OCI-LY1 (cell line): Measurements from ENCODE around the gene CXCL3.

ENCODE experiments used
- H2AFZ ChIP-seq: fragments of 200-600 bp; sonication (generic), shearing (Covaris generic); 2 replicates; pipeline ENCODE4 v1.6.0; 2014; ENCODE audit warnings: antibody characterized with exemption, mild to moderate bottlenecking, low read length
- H3F3A ChIP-seq: fragments of 200-600 bp; sonication (generic), shearing (Covaris generic); 2 replicates; pipeline ENCODE4 v1.6.0; 2014; ENCODE audit warnings: mild to moderate bottlenecking, antibody characterized with exemption, low read length, moderate library complexity; ENCODE audit not compliant: insufficient read depth
- H3K27ac ChIP-seq: fragments of 200-600 bp; sonication (generic); 2 replicates; pipeline ENCODE4 v1.5.1; 2014; ENCODE audit warnings: low read length, mixed run types, mild to moderate bottlenecking, low read depth; ENCODE audit not compliant: poor library complexity, severe bottlenecking
- H3K27me3 ChIP-seq: fragments of 200-600 bp; sonication (generic); 2 replicates; pipeline ENCODE4 v1.6.0; 2014; ENCODE audit warnings: antibody characterized with exemption, mild to moderate bottlenecking, low read length, moderate library complexity; ENCODE audit not compliant: insufficient read depth
- H3K36me3 ChIP-seq: fragments of 200-600 bp; sonication (generic); 2 replicates; pipeline ENCODE4 v1.6.1; 2014; ENCODE audit warnings: mild to moderate bottlenecking, antibody characterized with exemption, low read length, moderate library complexity, mixed read lengths; ENCODE audit not compliant: insufficient read depth
- H3K4me1 ChIP-seq: fragments of 200-600 bp; sonication (generic); 2 replicates; pipeline ENCODE4 v1.5.1; 2014; ENCODE audit warnings: mild to moderate bottlenecking, low read length, moderate library complexity; ENCODE audit not compliant: insufficient read depth, severe bottlenecking
- H3K4me2 ChIP-seq: fragments of 200-600 bp; sonication (generic), shearing (Covaris generic); 2 replicates; pipeline ENCODE4 v1.6.1; 2014; ENCODE audit warnings: low read length
- H3K4me3 ChIP-seq: fragments of 200-600 bp; sonication (generic); 2 replicates; pipeline ENCODE4 v1.5.1; 2014; ENCODE audit warnings: low read length, low read depth, mild to moderate bottlenecking, mixed read lengths; ENCODE audit not compliant: poor library complexity, severe bottlenecking
- H3K79me2 ChIP-seq: fragments of 200-600 bp; shearing (Covaris generic); 2 replicates; pipeline ENCODE4 v1.6.1; 2016; ENCODE audit warnings: mixed run types, low read length, mixed read lengths; ENCODE audit not compliant: insufficient read depth
- H3K9ac ChIP-seq: fragments of 200-600 bp; sonication (generic), shearing (Covaris generic); 2 replicates; pipeline ENCODE4 v1.6.1; 2014; ENCODE audit warnings: mild to moderate bottlenecking, low read length, mixed read lengths
- H3K9me2 ChIP-seq: fragments of 200-600 bp; sonication (generic), shearing (Covaris generic); 2 replicates; pipeline ENCODE4 v1.6.1; 2014; ENCODE audit warnings: low read depth, mild to moderate bottlenecking, low read length, mixed read lengths
- H3K9me3 ChIP-seq: fragments of 200-600 bp; shearing (Covaris generic); 2 replicates; pipeline ENCODE4 v1.6.1; 2014; ENCODE audit warnings: low read length, mixed read lengths
- H4K20me1 ChIP-seq: fragments of 200-600 bp; sonication (generic), shearing (Covaris generic); 2 replicates; pipeline ENCODE4 v1.6.0; 2016; ENCODE audit warnings: mild to moderate bottlenecking, low read length; ENCODE audit not compliant: insufficient read depth
- CTCF ChIP-seq: fragments of 200-600 bp; sonication (generic), shearing (Covaris generic); IDR thresholded peaks from 2 replicates; pipeline ENCODE4 v1.5.1; 2017; ENCODE audit warnings: mild to moderate bottlenecking, antibody characterized with exemption, low read length, moderate library complexity, mixed read lengths
- EZH2 ChIP-seq: fragments of 200-600 bp; sonication (generic), shearing (Covaris generic); IDR thresholded peaks from 2 replicates; pipeline ENCODE4 v1.8.0; 2017; ENCODE audit warnings: borderline replicate concordance, mixed run types, mild to moderate bottlenecking, antibody characterized with exemption, low read length, moderate library complexity, mixed read lengths

Gene CXCL3

DNA sequence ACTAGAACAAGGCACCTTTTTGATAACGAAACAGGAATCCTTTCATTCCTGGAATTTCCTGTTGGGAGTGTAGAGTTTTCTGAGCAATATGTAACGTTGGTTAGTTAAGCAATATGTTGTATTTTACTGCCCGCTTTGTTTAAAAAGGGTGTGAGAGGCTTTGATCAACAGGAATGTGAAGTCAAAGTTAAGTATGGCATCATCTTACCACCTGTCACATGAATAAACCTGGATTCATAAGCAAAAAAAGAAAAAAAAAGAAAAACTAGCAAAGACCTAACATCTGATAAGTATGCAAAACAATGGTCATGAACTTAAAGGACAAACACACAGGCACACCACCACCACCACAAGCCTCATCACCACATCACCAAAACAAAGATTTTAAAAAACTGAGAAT is 33.0 kb downstream of the CXCL3 start:
- Histone ChIP-seq H3K9me2 (no peaks in the 10 kb centered on the region), H3F3A (no peaks in the 10 kb centered on the region), H2AFZ (no peak overlapping the region), H3K36me3 (no peaks in the 10 kb centered on the region), H3K4me3 (no peak overlapping the region), H3K9ac (no peak overlapping the region), H3K27me3 (no peaks in the 10 kb centered on the region), H3K4me2 (no peak overlapping the region), H3K27ac (no peak overlapping the region), H3K4me1 (no peaks in the 10 kb centered on the region), H4K20me1 (no peaks in the 10 kb centered on the region), H3K79me2 (no peaks in the 10 kb centered on the region), H3K9me3 (no peaks in the 10 kb centered on the region)
- TF ChIP-seq CTCF: no peak

DNA sequence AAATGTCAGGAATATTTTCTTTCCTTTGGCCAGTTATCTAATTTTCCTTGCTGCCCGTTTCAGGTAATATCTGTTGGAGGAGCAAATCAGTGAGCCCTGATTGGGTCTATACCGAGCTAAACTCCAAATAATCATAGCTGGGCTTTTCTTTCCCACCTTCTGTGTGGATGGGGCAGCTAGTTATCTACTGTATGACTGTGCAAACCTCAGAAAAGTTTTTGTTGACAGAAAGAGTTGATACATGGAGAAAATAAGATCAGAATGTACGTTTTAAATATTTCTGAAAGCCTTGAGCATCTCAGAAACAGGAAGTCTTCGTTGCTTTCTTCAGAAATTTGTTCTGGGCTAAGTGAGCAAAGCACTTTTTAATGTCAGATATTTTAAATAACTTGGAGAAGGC is 33.8 kb downstream of the CXCL3 start:
- H3K27me3 ChIP-seq: no peaks in the 10 kb centered on the region
- TF ChIP-seq EZH2: no peak
- TF ChIP-seq CTCF: no peak
- no peaks in the 10 kb centered on the region for H3K9me3 ChIP-seq
- no peaks in the 10 kb centered on the region for H3K4me1 ChIP-seq
- H3K9ac ChIP-seq: no peak overlapping the region
- no peak overlapping the region for H2AFZ ChIP-seq
- H3F3A ChIP-seq: no peaks in the 10 kb centered on the region
- H4K20me1 ChIP-seq: no peaks in the 10 kb centered on the region
- no peak overlapping the region for H3K4me2 ChIP-seq
- no peaks in the 10 kb centered on the region for H3K36me3 ChIP-seq
- no peak overlapping the region for H3K27ac ChIP-seq
- no peak overlapping the region for H3K4me3 ChIP-seq
- no peaks in the 10 kb centered on the region for H3K9me2 ChIP-seq
- H3K79me2 ChIP-seq: no peaks in the 10 kb centered on the region

DNA sequence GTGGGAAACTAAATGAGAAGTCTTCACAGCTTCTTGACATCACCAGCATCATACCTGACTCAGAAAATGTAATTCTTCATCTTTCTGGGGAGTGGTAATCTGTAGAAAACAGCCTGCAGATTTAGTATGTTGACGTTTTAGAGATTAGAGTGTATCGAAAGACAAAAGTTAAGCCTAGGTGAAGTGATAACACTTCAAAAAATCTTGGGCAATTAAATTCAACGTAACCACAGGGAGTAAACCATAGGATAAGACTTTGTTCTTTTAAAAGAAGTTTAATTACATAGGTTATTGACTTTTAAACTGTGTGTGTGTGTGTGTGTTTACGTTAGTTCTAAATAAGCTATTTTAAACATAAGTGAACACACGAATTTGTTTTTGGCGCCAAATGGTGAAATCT is 38.2 kb downstream of the CXCL3 start:
- H3K36me3 ChIP-seq: no peaks in the 10 kb centered on the region
- no peaks in the 10 kb centered on the region for H3K27me3 ChIP-seq
- no peaks in the 10 kb centered on the region for H3K9me3 ChIP-seq
- TF ChIP-seq EZH2: no peak
- TF ChIP-seq CTCF: no peak
- H2AFZ ChIP-seq: no peak overlapping the region
- no peaks in the 10 kb centered on the region for H3K4me1 ChIP-seq
- no peaks in the 10 kb centered on the region for H3F3A ChIP-seq
- no peaks in the 10 kb centered on the region for H3K79me2 ChIP-seq
- H3K9me2 ChIP-seq: no peaks in the 10 kb centered on the region
- no peak overlapping the region for H3K27ac ChIP-seq
- H4K20me1 ChIP-seq: no peaks in the 10 kb centered on the region
- no peak overlapping the region for H3K4me3 ChIP-seq
- H3K9ac ChIP-seq: no peak overlapping the region
- H3K4me2 ChIP-seq: no peak overlapping the region
